Measurements from ENCODE around the gene DHRS1. TPM values are rescaled to one million over a fixed set of nuclear protein-coding genes. Genes with fewer than 3 reads are reported as not detected.
A peak's percentile ranks its signal among the peaks of the same experiment; 100 is the strongest.

The DHRS1 gene
- total and polyA plus RNA-seq, 2 of the 4 experiments (the other 2 are of a cell fraction), result 15.8 to 38.6 TPM

DNA sequence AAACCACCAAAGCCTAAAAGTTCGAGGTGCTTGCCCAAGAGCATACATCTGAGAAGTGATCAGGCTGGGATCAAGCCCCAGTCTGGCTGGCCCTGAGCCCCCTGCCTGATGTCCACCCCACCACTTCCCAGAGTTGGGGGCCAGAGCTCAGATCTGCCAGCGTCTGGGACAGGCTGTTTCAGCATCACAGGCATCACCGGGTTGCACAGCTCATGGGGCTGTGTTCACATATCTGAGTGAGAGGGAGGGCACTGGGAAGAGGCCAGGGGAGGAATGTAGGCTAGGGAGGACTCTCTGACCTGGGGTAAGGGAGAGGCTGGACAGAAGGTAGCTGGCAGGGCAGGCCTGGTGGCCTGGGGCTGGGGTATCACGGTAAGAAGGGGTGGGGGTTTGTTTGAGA, 42.6 kb downstream of the DHRS1 start:
- BruUV-seq (replicated peaks), result no TSS peak
- no peak overlapping the region for H3K23ac ChIP-seq (ENCODE audit: low read depth, low read length)
- H3K14ac ChIP-seq (replicated peaks; ENCODE audit: low read depth, low read length), result no peak overlapping the region
- TF ChIP-seq FOS (IDR thresholded peaks at IDR 0.05; ENCODE audit: low read depth, low read length) (no peak), RAD21 (IDR thresholded peaks at IDR 0.05; ENCODE audit: low read length) (no peak), CHD1 (IDR thresholded peaks at IDR 0.05; ENCODE audit: low read depth, low read length) (no peak), NFE2L2 (IDR thresholded peaks at IDR 0.05; ENCODE audit: low read depth, low read length) (no peak), RFX5 (IDR thresholded peaks at IDR 0.05; ENCODE audit: low read depth, low read length) (no peak), POLR2A (IDR thresholded peaks at IDR 0.05; ENCODE audit: low read depth, low read length) (no peak), RCOR1 (IDR thresholded peaks at IDR 0.05; ENCODE audit: insufficient replicate concordance, low read length) (no peak), MAFK (IDR thresholded peaks at IDR 0.05; ENCODE audit: low read depth, low read length) (no peak), BHLHE40 (IDR thresholded peaks at IDR 0.05; ENCODE audit: low read depth, low read length) (no peak), SMC3 (IDR thresholded peaks at IDR 0.05; ENCODE audit: low read depth, low read length) (no peak), CEBPB (IDR thresholded peaks at IDR 0.05; ENCODE audit: low read depth, low read length) (no peak), MAZ (IDR thresholded peaks at IDR 0.05; ENCODE audit: borderline replicate concordance, low read depth, low read length) (no peak)
- TF ChIP-seq, protein P1, sequence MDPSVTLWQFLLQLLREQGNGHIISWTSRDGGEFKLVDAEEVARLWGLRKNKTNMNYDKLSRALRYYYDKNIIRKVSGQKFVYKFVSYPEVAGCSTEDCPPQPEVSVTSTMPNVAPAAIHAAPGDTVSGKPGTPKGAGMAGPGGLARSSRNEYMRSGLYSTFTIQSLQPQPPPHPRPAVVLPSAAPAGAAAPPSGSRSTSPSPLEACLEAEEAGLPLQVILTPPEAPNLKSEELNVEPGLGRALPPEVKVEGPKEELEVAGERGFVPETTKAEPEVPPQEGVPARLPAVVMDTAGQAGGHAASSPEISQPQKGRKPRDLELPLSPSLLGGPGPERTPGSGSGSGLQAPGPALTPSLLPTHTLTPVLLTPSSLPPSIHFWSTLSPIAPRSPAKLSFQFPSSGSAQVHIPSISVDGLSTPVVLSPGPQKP (IDR thresholded peaks at IDR 0.05; ENCODE audit: borderline replicate concordance, low read depth, low read length), result no peak
- TF ChIP-seq, protein P2, sequence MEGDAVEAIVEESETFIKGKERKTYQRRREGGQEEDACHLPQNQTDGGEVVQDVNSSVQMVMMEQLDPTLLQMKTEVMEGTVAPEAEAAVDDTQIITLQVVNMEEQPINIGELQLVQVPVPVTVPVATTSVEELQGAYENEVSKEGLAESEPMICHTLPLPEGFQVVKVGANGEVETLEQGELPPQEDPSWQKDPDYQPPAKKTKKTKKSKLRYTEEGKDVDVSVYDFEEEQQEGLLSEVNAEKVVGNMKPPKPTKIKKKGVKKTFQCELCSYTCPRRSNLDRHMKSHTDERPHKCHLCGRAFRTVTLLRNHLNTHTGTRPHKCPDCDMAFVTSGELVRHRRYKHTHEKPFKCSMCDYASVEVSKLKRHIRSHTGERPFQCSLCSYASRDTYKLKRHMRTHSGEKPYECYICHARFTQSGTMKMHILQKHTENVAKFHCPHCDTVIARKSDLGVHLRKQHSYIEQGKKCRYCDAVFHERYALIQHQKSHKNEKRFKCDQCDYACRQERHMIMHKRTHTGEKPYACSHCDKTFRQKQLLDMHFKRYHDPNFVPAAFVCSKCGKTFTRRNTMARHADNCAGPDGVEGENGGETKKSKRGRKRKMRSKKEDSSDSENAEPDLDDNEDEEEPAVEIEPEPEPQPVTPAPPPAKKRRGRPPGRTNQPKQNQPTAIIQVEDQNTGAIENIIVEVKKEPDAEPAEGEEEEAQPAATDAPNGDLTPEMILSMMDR (conservative IDR thresholded peaks at IDR 0.05; ENCODE audit: low read depth, low read length), result no peak
- TF ChIP-seq, protein P3, sequence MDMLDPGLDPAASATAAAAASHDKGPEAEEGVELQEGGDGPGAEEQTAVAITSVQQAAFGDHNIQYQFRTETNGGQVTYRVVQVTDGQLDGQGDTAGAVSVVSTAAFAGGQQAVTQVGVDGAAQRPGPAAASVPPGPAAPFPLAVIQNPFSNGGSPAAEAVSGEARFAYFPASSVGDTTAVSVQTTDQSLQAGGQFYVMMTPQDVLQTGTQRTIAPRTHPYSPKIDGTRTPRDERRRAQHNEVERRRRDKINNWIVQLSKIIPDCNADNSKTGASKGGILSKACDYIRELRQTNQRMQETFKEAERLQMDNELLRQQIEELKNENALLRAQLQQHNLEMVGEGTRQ (IDR thresholded peaks at IDR 0.05; ENCODE audit: low read depth, low read length), result no peak
- H4K91ac ChIP-seq (ENCODE audit: insufficient read depth, low read depth, low read length), result no peak overlapping the region
- no peak overlapping the region for H2AFZ ChIP-seq (replicated peaks; ENCODE audit: low read length, poor library complexity)
- POLR2A ChIA-PET (ENCODE audit: unreplicated experiment), result interaction anchor here (0.6 to 0.8 kb wide), 2 partner anchors 14 to 15 kb away, joined by 3 to 11 read pairs; partner anchors contain the start of gene RABGGTA
- DNase-seq, result no peak
- peaks cover 16% of the 10 kb centered on the region for H3K4me1 ChIP-seq (ENCODE audit: control insufficient read depth, insufficient read depth, low read length)
- H3K9me3 ChIP-seq (ENCODE audit: control insufficient read depth, insufficient read depth, low read length), result no peaks in the 10 kb centered on the region
- no peak overlapping the region for H4K8ac ChIP-seq (ENCODE audit: low read depth in 2 of 2, low read length in 2 of 2)
- WGBS, 2 experiments (ENCODE audit: extremely low coverage in 2 of 2, insufficient read length in 1 of 2), result 40% methylated on average over 1 of the region's 4 CpGs; no CpG with 5 or more reads in 1 of the 2 experiments
- dilution Hi-C loops (cut with HindIII; ENCODE audit: low sequenced_read_pairs, unreplicated experiment) (no loop called here), in situ Hi-C loops (cut with MboI; ENCODE audit: low sequenced_read_pairs) (no loop called here), intact Hi-C loops (cut with micrococcal nuclease) (loop anchor here (2.0 kb wide), 1 partner anchor 14 kb away; the partner anchor contains the start of gene RABGGTA)
- peaks cover 30% of the 10 kb centered on the region for H3K9me1 ChIP-seq (ENCODE audit: insufficient read depth, low read length)
- no peak overlapping the region for H4K5ac ChIP-seq (ENCODE audit: low read depth, low read length)
- no peak overlapping the region for H2BK5ac ChIP-seq (ENCODE audit: low read depth, low read length, poor library complexity, severe bottlenecking)
- H2AK5ac ChIP-seq (ENCODE audit: low read depth, low read length), result no peak overlapping the region
- CTCF ChIA-PET, result no interaction called here
- H3K79me1 ChIP-seq (ENCODE audit: low read depth in 1 of 2, low read length in 2 of 2), result peaks cover 0 to 2% of the 10 kb centered on the region in 2 experiments; a peak in 1 of 4 replicates
- 0 out of 2 replicates have a peak, but pooled peaks have one; percentile 31 for ATAC-seq (ENCODE audit: low read depth)
- no peak overlapping the region for H2BK15ac ChIP-seq (ENCODE audit: low read depth, low read length)
- no peak overlapping the region for H3K9ac ChIP-seq (ENCODE audit: low read depth, low read length)
- no peak overlapping the region for H3K56ac ChIP-seq (ENCODE audit: extremely low read depth, insufficient read depth, low read length)
- no peak overlapping the region for H3K27ac ChIP-seq (ENCODE audit: insufficient read depth, low read length)
- no peak overlapping the region for H3K4ac ChIP-seq (ENCODE audit: low read depth, low read length)
- H3K36me3 ChIP-seq (ENCODE audit: control insufficient read depth, insufficient read depth, low read length), result peaks cover 2% of the 10 kb centered on the region; the same call in 1 of the 2 replicates
- H2BK20ac ChIP-seq (ENCODE audit: low read depth, low read length), result no peak overlapping the region
- H3K4me2 ChIP-seq (ENCODE audit: low read depth, low read length), result no peak overlapping the region
- H3K4me3 ChIP-seq (ENCODE audit: insufficient read depth, low read depth, low read length), result no peak overlapping the region
- no peak overlapping the region for H2AK9ac ChIP-seq (replicated peaks; ENCODE audit: low read depth, low read length, poor library complexity)
- H3K27me3 ChIP-seq (ENCODE audit: control insufficient read depth, insufficient read depth, low read length), result no peaks in the 10 kb centered on the region
- 0 out of 2 replicates have a peak overlapping the region, but pooled peaks have one; percentile 17 for H2BK120ac ChIP-seq (ENCODE audit: low read depth, low read length)
- H3K18ac ChIP-seq (ENCODE audit: low read depth, low read length), result no peak overlapping the region
- H4K20me1 ChIP-seq (ENCODE audit: insufficient read depth, low read length), result no peaks in the 10 kb centered on the region
